H7 (cell line): Measurements from ENCODE around the gene NDRG2. TPM values are rescaled to one million over a fixed set of nuclear protein-coding genes. Genes with fewer than 3 reads are reported as not detected.

Experiments used
- total RNA-seq: library from RNA; depleted of rRNA; stranded (reverse); fragments of >200 nt; shearing (Covaris generic); gene quantifications from 2 replicates; pipeline ENCODE4 v1.2.3, GENCODE V29; 2014; rRNA removed

NDRG2 gene
- total RNA-seq, 1 experiment from 2014 or later, result 21.5 TPM

Other genes with a start within 250 kb of the NDRG2 start
- gene RNASE6, start 243.8 kb downstream of the NDRG2 start, total RNA-seq, result 0.66 and 0.92 TPM in 2 replicates
- gene RNASE1, start 222.2 kb downstream of the NDRG2 start, total RNA-seq, result 72.7 and 124 TPM in 2 replicates
- not detected in 2 replicates for gene RNASE3, start 133.7 kb downstream of the NDRG2 start, total RNA-seq
- gene RNASE2, start 69.6 kb downstream of the NDRG2 start, total RNA-seq, result not detected in 2 replicates
- 109 and 131 TPM in 2 replicates for gene METTL17, start 35.1 kb downstream of the NDRG2 start, total RNA-seq
- 0.17 TPM in 1 of 2 replicates, not detected in the other for gene SLC39A2, start 25.8 kb downstream of the NDRG2 start, total RNA-seq
- 0.15 TPM in 1 of 2 replicates, not detected in the other for gene TPPP2, start 5.2 kb upstream of the NDRG2 start, total RNA-seq
- not detected in 2 replicates for gene RNASE13, start 9.7 kb upstream of the NDRG2 start, total RNA-seq
- not detected in 2 replicates for gene RNASE7, start 17.3 kb upstream of the NDRG2 start, total RNA-seq
- not detected in 2 replicates for gene RNASE8, start 32.8 kb upstream of the NDRG2 start, total RNA-seq
- gene ARHGEF40, start 45.2 kb upstream of the NDRG2 start, total RNA-seq, result 63.9 and 82.1 TPM in 2 replicates
- gene ZNF219, start 73.6 kb upstream of the NDRG2 start, total RNA-seq, result 71.2 and 90.3 TPM in 2 replicates
- gene TMEM253, start 76.0 kb upstream of the NDRG2 start, total RNA-seq, result 0.31 and 0.78 TPM in 2 replicates
- gene OR5AU1, start 131.0 kb upstream of the NDRG2 start, total RNA-seq, result not detected in 2 replicates
- 1,394 and 2,138 TPM in 2 replicates for gene HNRNPC, start 244.4 kb upstream of the NDRG2 start, total RNA-seq